ENCODE results near the gene H2BK1. TPM values are rescaled to one million over a fixed set of nuclear protein-coding genes. Genes with fewer than 3 reads are reported as not detected.

H2BK1 gene
- total and polyA plus RNA-seq, 2 experiments from 2014 or later: not detected

- peak within 1 kb of the TSS; percentile 82 for H3K4me3 ChIP-seq
- H3K9me3 ChIP-seq (ENCODE audit: low read depth): no peaks in the 10 kb centered on the region
- no peaks in the 10 kb centered on the region for H3K9me2 ChIP-seq (replicated peaks; ENCODE audit: insufficient read depth)
- H3K36me3 ChIP-seq (replicated peaks; ENCODE audit: insufficient read depth, low read depth): no peaks in the 10 kb centered on the region
- TF ChIP-seq CTCF (IDR thresholded peaks at IDR 0.05; ENCODE audit: poor library complexity): no peak
- TF ChIP-seq EZH2phosphoT487 (IDR thresholded peaks at IDR 0.05; ENCODE audit: low read depth, severe bottlenecking, unreplicated experiment): no peak
- TF ChIP-seq EZH2 (IDR thresholded peaks at IDR 0.05; ENCODE audit: borderline replicate concordance): no peak
- peak within 1 kb of the TSS; percentile 82 for H3K27ac ChIP-seq
- peak within 1 kb of the TSS; percentile 90 for H3K4me2 ChIP-seq
- DNase-seq (ENCODE audit: low spot score): peak; percentile 92
- peaks cover 25% of the 10 kb centered on the region for H4K20me1 ChIP-seq (ENCODE audit: insufficient read depth, poor library complexity, severe bottlenecking)
- H3K79me2 ChIP-seq: peaks cover 50% of the 10 kb centered on the region
- peak within 1 kb of the TSS; percentile 93 for H2AFZ ChIP-seq
- peaks cover 17% of the 10 kb centered on the region for H3K4me1 ChIP-seq (ENCODE audit: insufficient read depth)
- H3K27me3 ChIP-seq: no peaks in the 10 kb centered on the region
- 1% methylated on average over 64 of the region's 79 CpGs for WGBS (ENCODE audit: low lambda C conversion rate, missing lambda C conversion rate)
These were observed 22.0 kb upstream of the H2BK1 start, which contains the start of gene CHPF2 for GRCh38 chr7:151232091-151232916. Gene CHPF2 (plus strand): TSS chr7:151232483. CDS start chr7:151234012, 1,529 bp downstream.

- Histone ChIP-seq H3K9me3 (ENCODE audit: low read depth) (no peaks in the 10 kb centered on the region), H3K79me2 (peaks cover 52% of the 10 kb centered on the region), H3K27me3 (no peaks in the 10 kb centered on the region), H3K4me2 (no peak overlapping the region), H2AFZ (no peak overlapping the region), H3K4me1 (ENCODE audit: insufficient read depth) (peaks cover 21% of the 10 kb centered on the region), H3K36me3 (replicated peaks; ENCODE audit: insufficient read depth, low read depth) (no peaks in the 10 kb centered on the region), H4K20me1 (ENCODE audit: insufficient read depth, poor library complexity, severe bottlenecking) (peaks cover 19% of the 10 kb centered on the region), H3K4me3 (no peak overlapping the region), H3K9me2 (replicated peaks; ENCODE audit: insufficient read depth) (no peaks in the 10 kb centered on the region), H3K27ac (no peak overlapping the region)
- 76% methylated on average over 1 of the region's 1 CpG for whole genome bisulfite sequencing (ENCODE audit: low lambda C conversion rate, missing lambda C conversion rate)
- no peak for DNase-seq (ENCODE audit: low spot score)
- TF ChIP-seq CTCF (IDR thresholded peaks at IDR 0.05; ENCODE audit: poor library complexity): no peak
- TF ChIP-seq EZH2phosphoT487 (IDR thresholded peaks at IDR 0.05; ENCODE audit: low read depth, severe bottlenecking, unreplicated experiment): no peak
- TF ChIP-seq EZH2 (IDR thresholded peaks at IDR 0.05; ENCODE audit: borderline replicate concordance): no peak
These were observed 20.8 kb upstream of the H2BK1 start for GRCh38 chr7:151231080-151231479.

- H3K36me3 ChIP-seq (replicated peaks; ENCODE audit: insufficient read depth, low read depth): no peaks in the 10 kb centered on the region
- no peak overlapping the region for H2AFZ ChIP-seq
- H3K4me3 ChIP-seq: no peak overlapping the region
- H3K9me2 ChIP-seq (replicated peaks; ENCODE audit: insufficient read depth): no peaks in the 10 kb centered on the region
- H3K27me3 ChIP-seq: no peaks in the 10 kb centered on the region
- 97% methylated on average over 10 of the region's 10 CpGs for WGBS (ENCODE audit: low lambda C conversion rate, missing lambda C conversion rate)
- H3K9me3 ChIP-seq (ENCODE audit: low read depth): no peaks in the 10 kb centered on the region
- no peak overlapping the region for H3K4me2 ChIP-seq
- no peak overlapping the region for H3K27ac ChIP-seq
- peaks cover 40% of the 10 kb centered on the region for H3K79me2 ChIP-seq
- H4K20me1 ChIP-seq (ENCODE audit: insufficient read depth, poor library complexity, severe bottlenecking): peaks cover 13% of the 10 kb centered on the region
- H3K4me1 ChIP-seq (ENCODE audit: insufficient read depth): peaks cover 28% of the 10 kb centered on the region
- no peak for DNase-seq (ENCODE audit: low spot score)
- TF ChIP-seq CTCF (IDR thresholded peaks at IDR 0.05; ENCODE audit: poor library complexity) (no peak), EZH2phosphoT487 (IDR thresholded peaks at IDR 0.05; ENCODE audit: low read depth, severe bottlenecking, unreplicated experiment) (no peak)
These were observed 19.0 kb upstream of the H2BK1 start for GRCh38 chr7:151229249-151229648.

All from hepatocyte (in vitro differentiated cells).